ENCODE data around the gene DISC1.

The DISC1 gene

GRCh38 chr1:231861541-231862481, 235.2 kb downstream of the DISC1 start:
- DNase-seq = peak; percentile 36

GRCh38 chr1:231862611-231863010, 236.0 kb downstream of the DISC1 start:
- no peak for DNase-seq

GRCh38 chr1:231865331-231865730, 238.7 kb downstream of the DISC1 start:
- no peak for DNase-seq

GRCh38 chr1:231866392-231867331, 240.1 kb downstream of the DISC1 start:
- DNase-seq = peak; percentile 39

GRCh38 chr1:231867607-231868006, 241.0 kb downstream of the DISC1 start:
- no peak for DNase-seq

GRCh38 chr1:231869364-231869763, 242.8 kb downstream of the DISC1 start:
- DNase-seq = no peak

GRCh38 chr1:231871471-231871870, 244.9 kb downstream of the DISC1 start:
- DNase-seq = no peak

- no peak for DNase-seq
Observed at GRCh38 chr1:231871878-231872277, 245.3 kb downstream of the DISC1 start.

- DNase-seq = no peak
Observed at GRCh38 chr1:231872461-231872910, 245.9 kb downstream of the DISC1 start.

- DNase-seq = no peak
Observed at GRCh38 chr1:231878737-231879136, 252.1 kb downstream of the DISC1 start.

GRCh38 chr1:231879296-231879695, 252.7 kb downstream of the DISC1 start:
- no peak for DNase-seq

- no peak for DNase-seq
Observed at GRCh38 chr1:231882333-231882732, 255.7 kb downstream of the DISC1 start.

GRCh38 chr1:231882790-231883189, 256.2 kb downstream of the DISC1 start:
- no peak for DNase-seq

- DNase-seq = no peak
Observed at GRCh38 chr1:231883382-231883781, 256.8 kb downstream of the DISC1 start.

GRCh38 chr1:231885209-231885854, 258.7 kb downstream of the DISC1 start:
- DNase-seq = no peak

GRCh38 chr1:231887166-231887565, 260.6 kb downstream of the DISC1 start:
- DNase-seq = no peak

- DNase-seq = no peak
Observed at GRCh38 chr1:231887866-231888265, 261.3 kb downstream of the DISC1 start.

GRCh38 chr1:231890791-231891190, 264.2 kb downstream of the DISC1 start:
- DNase-seq = no peak

GRCh38 chr1:231893400-231894102, 267.0 kb downstream of the DISC1 start:
- DNase-seq = no peak

- DNase-seq = no peak
Observed at GRCh38 chr1:231896806-231897205, 270.2 kb downstream of the DISC1 start.

- DNase-seq = no peak
Observed at GRCh38 chr1:231899046-231899445, 272.5 kb downstream of the DISC1 start.
